Vagina (tissue), 2 donors: Measurements from ENCODE around the gene NDUFB1.

Experiments used
- POLR2AphosphoS5 ChIP-seq, 2 donors: sonication (generic); formaldehyde crosslinking; IDR thresholded peaks; one replicate each; pipeline ENCODE4 v1.9.0; 2017; ENCODE audit warnings: antibody characterized with exemption in 2 of 2, mild to moderate bottlenecking in 2 of 2, low read depth in 1 of 2; ENCODE audit not compliant: insufficient read depth in 1 of 2
- TF ChIP-seq, protein P1 (sequence below), 3 experiments: fragments of 450-650 bp in 2 of 3; fragments of 200-600 bp in 1 of 3; sonication (generic) in 1 of 3; IDR thresholded peaks; one replicate each; pipeline ENCODE4 v1.5.1; 2017 to 2019; ENCODE audit warnings: antibody characterized with exemption in 3 of 3, mild to moderate bottlenecking in 2 of 3, moderate library complexity in 2 of 3

DNA sequence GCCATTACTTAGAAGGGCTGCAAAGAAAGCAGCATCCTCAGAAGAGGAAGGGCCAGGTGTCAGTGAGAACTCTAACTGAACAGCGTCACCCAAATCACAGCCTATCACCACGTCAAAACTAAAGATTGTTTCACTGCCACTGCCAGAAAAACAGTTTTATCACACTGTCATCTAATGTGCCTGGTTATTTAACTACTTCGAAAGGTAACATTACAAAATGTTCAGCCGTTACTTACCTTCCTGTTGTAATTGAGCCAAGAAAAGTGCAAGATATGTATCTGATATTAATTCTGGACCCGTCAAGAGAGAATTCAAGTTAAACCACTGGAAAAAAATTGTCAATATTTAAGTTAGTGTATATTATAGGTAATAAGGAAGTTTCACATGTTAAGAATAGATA lies 33.0 kb downstream of the NDUFB1 start:
- no peak for TF ChIP-seq POLR2AphosphoS5 (IDR thresholded peaks at IDR 0.05; ENCODE audit: insufficient read depth in 1 of 2, low read depth in 1 of 2)
- TF ChIP-seq, protein P1, sequence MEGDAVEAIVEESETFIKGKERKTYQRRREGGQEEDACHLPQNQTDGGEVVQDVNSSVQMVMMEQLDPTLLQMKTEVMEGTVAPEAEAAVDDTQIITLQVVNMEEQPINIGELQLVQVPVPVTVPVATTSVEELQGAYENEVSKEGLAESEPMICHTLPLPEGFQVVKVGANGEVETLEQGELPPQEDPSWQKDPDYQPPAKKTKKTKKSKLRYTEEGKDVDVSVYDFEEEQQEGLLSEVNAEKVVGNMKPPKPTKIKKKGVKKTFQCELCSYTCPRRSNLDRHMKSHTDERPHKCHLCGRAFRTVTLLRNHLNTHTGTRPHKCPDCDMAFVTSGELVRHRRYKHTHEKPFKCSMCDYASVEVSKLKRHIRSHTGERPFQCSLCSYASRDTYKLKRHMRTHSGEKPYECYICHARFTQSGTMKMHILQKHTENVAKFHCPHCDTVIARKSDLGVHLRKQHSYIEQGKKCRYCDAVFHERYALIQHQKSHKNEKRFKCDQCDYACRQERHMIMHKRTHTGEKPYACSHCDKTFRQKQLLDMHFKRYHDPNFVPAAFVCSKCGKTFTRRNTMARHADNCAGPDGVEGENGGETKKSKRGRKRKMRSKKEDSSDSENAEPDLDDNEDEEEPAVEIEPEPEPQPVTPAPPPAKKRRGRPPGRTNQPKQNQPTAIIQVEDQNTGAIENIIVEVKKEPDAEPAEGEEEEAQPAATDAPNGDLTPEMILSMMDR (IDR thresholded peaks at IDR 0.05), result no peak
